ENCODE results near the gene CYREN. TPM values are rescaled to one million over a fixed set of nuclear protein-coding genes. Genes with fewer than 3 reads are reported as not detected.

Gene CYREN
- total and polyA plus RNA-seq, 9 of the 15 experiments (the other 6 are each of a cell fraction or from before 2014, with no cell fraction given) = 13.9 to 108 (median 88.8) TPM

- Histone ChIP-seq H3K9me1 (ENCODE audit: control insufficient read depth, insufficient read depth, low read length) (no peaks in the 10 kb centered on the region), H3K4me3 (no peak overlapping the region), H4K20me1 (replicated peaks; ENCODE audit: control insufficient read depth, insufficient read depth, low read length) (no peaks in the 10 kb centered on the region), H3K79me2 (ENCODE audit: control insufficient read depth, insufficient read depth, low read length) (no peaks in the 10 kb centered on the region), H3K9ac (ENCODE audit: insufficient read depth in 1 of 2, low read depth in 2 of 2, low read length in 2 of 2) (no peak overlapping the region), H3K27ac (ENCODE audit: extremely low read depth, low read depth, low read length) (no peak overlapping the region), H2AFZ (ENCODE audit: low read depth, low read length) (no peak overlapping the region), H3K36me3 (ENCODE audit: control insufficient read depth, insufficient read depth, low read length) (no peaks in the 10 kb centered on the region), H3K4me1 (replicated peaks in 1 of 2; ENCODE audit: control insufficient read depth in 2 of 2, insufficient read depth in 2 of 2, low read length in 2 of 2) (peaks cover 0 to 11% of the 10 kb centered on the region in 2 experiments; a peak in 3 of 5 replicates), H3K27me3 (ENCODE audit: control insufficient read depth in 2 of 2, insufficient read depth in 2 of 2, low read length in 2 of 2) (no peaks in the 10 kb centered on the region), H3K4me2 (ENCODE audit: insufficient read depth, low read length) (no peak overlapping the region), H3K9me3 (replicated peaks; ENCODE audit: control insufficient read depth, insufficient read depth, low read depth, low read length) (peaks cover 2% of the 10 kb centered on the region; the same call in 1 of the 2 replicates)
- TF ChIP-seq PTTG1 (tag; IDR thresholded peaks at IDR 0.05; ENCODE audit: low read depth) (no peak), ETS2 (tag; IDR thresholded peaks at IDR 0.05; ENCODE audit: borderline replicate concordance, poor library complexity, severe bottlenecking) (no peak)
- CTCF ChIA-PET (ENCODE audit: low intra/inter-chr PET ratio) = no interaction called here
- POLR2A ChIA-PET = interaction anchor here (2.3 kb wide), 1 partner anchor 9 kb away, joined by 11 read pairs; no protein-coding TSS in a partner anchor
- 16% methylated on average over 6 of the region's 6 CpGs for WGBS (ENCODE audit: insufficient coverage, low coverage, missing lambda C conversion rate)
- ATAC-seq = no peak
- BruUV-seq (replicated peaks) = no TSS peak
- in situ Hi-C loops (cut with MboI) (no loop called here), intact Hi-C loops (cut with micrococcal nuclease) (no loop called here)
- no peak for FAIRE-seq
- DNase-seq (ENCODE audit: extremely low read depth in 1 of 4, low spot score in 3 of 4) = no peak
Observed at GRCh38 chr7:135151533-135151932, 19.0 kb downstream of the CYREN start.

- H3K9me1 ChIP-seq (ENCODE audit: control insufficient read depth, insufficient read depth, low read length) = no peaks in the 10 kb centered on the region
- H3K27ac ChIP-seq (ENCODE audit: extremely low read depth, low read depth, low read length) = no peak overlapping the region
- ChIA-PET POLR2A (interaction anchor here (2.3 kb wide), 1 partner anchor 9 kb away, joined by 11 read pairs; no protein-coding TSS in a partner anchor), CTCF (ENCODE audit: low intra/inter-chr PET ratio) (no interaction called here)
- no peak overlapping the region for H3K4me2 ChIP-seq (ENCODE audit: insufficient read depth, low read length)
- no peaks in the 10 kb centered on the region for H3K79me2 ChIP-seq (ENCODE audit: control insufficient read depth, insufficient read depth, low read length)
- no peak overlapping the region for H3K4me3 ChIP-seq
- H2AFZ ChIP-seq (ENCODE audit: low read depth, low read length) = no peak overlapping the region
- H3K9ac ChIP-seq (ENCODE audit: insufficient read depth in 1 of 2, low read depth in 2 of 2, low read length in 2 of 2) = no peak overlapping the region
- H3K27me3 ChIP-seq (ENCODE audit: control insufficient read depth in 2 of 2, insufficient read depth in 2 of 2, low read length in 2 of 2) = no peaks in the 10 kb centered on the region
- BruUV-seq (replicated peaks) = no TSS peak
- H3K36me3 ChIP-seq (ENCODE audit: control insufficient read depth, insufficient read depth, low read length) = no peaks in the 10 kb centered on the region
- FAIRE-seq = no peak
- TF ChIP-seq PATZ1 (CRISPR knock-in tag; IDR thresholded peaks at IDR 0.05; ENCODE audit: borderline replicate concordance) (no peak), ZNF696 (CRISPR knock-in tag; conservative IDR thresholded peaks at IDR 0.05) (no peak)
- peaks cover under 1% of the 10 kb centered on the region; the same call in 1 of the 2 replicates for H3K9me3 ChIP-seq (replicated peaks; ENCODE audit: control insufficient read depth, insufficient read depth, low read depth, low read length)
- 27% methylated on average over 2 of the region's 2 CpGs for WGBS (ENCODE audit: insufficient coverage, low coverage, missing lambda C conversion rate)
- in situ Hi-C loops (cut with MboI) (no loop called here), intact Hi-C loops (cut with micrococcal nuclease) (no loop called here)
- no peak for DNase-seq (ENCODE audit: extremely low read depth in 1 of 4, low spot score in 3 of 4)
- no peaks in the 10 kb centered on the region for H4K20me1 ChIP-seq (replicated peaks; ENCODE audit: control insufficient read depth, insufficient read depth, low read length)
- peaks cover 0 to 11% of the 10 kb centered on the region in 2 experiments; a peak in 3 of 5 replicates for H3K4me1 ChIP-seq (replicated peaks in 1 of 2; ENCODE audit: control insufficient read depth in 2 of 2, insufficient read depth in 2 of 2, low read length in 2 of 2)
- no peak for ATAC-seq
Observed at GRCh38 chr7:135151132-135151531, 19.4 kb downstream of the CYREN start.
